GM13977 (cell line): ENCODE measurements around the gene SCN9A.
"Not testable (repeated sequence)": the region's sequence is repeated elsewhere in the genome, so short reads cannot be mapped to it uniquely, and the experiment has no call there.

Experiments used
- DNase-seq: peaks from one replicate; pipeline ENCODE4 v3.0.0; 2012; ENCODE audit warnings: low spot score
- CTCF ChIP-seq: IDR thresholded peaks from 2 replicates; pipeline ENCODE4 v1.5.1; 2012; ENCODE audit warnings: mild to moderate bottlenecking, control low read depth; ENCODE audit not compliant: insufficient read depth; ENCODE audit errors: extremely low read depth, missing control alignments
- in situ Hi-C: fragments of 300-500 bp; cut with MboI; formaldehyde crosslinking; loops from one replicate; pipeline ENCODE4 v1.12.0; 2022; ENCODE audit warnings: low sequenced_read_pairs, low pct_unique_long_range_greater_than_20kb, mixed read lengths, inconsistent platforms; ENCODE audit not compliant: unreplicated experiment

Gene SCN9A

GRCh38 chr2:166230024-166230723 is 145.6 kb downstream of the SCN9A start:
- TF ChIP-seq CTCF = no peak
- no peak for DNase-seq
- in situ Hi-C loops = no loop called here

GRCh38 chr2:166229678-166230023 is 146.1 kb downstream of the SCN9A start:
- in situ Hi-C loops = no loop called here
- TF ChIP-seq CTCF = no peak
- no peak for DNase-seq

- no peak for TF ChIP-seq CTCF
- in situ Hi-C loops = no loop called here
- DNase-seq = no peak
These were observed 151.5 kb downstream of the SCN9A start for GRCh38 chr2:166224197-166224596.

- no peak for DNase-seq
- in situ Hi-C loops = no loop called here
- no peak for TF ChIP-seq CTCF
These were observed 152.4 kb downstream of the SCN9A start for GRCh38 chr2:166223298-166223697.

- DNase-seq = no peak
- in situ Hi-C loops = no loop called here
These were observed 164.7 kb downstream of the SCN9A start for GRCh38 chr2:166211079-166211478.

GRCh38 chr2:166209944-166210343 is 165.8 kb downstream of the SCN9A start:
- DNase-seq, in situ Hi-C loops: not testable (repeated sequence)

More at GRCh38 chr2:166211079-166211478, 164.7 kb downstream of the SCN9A start:
- no peak for TF ChIP-seq CTCF

GRCh38 chr2:166209367-166209766 is 166.4 kb downstream of the SCN9A start:
- DNase-seq, in situ Hi-C loops: not testable (repeated sequence)

- DNase-seq, in situ Hi-C loops: not testable (repeated sequence)
These were observed 169.6 kb downstream of the SCN9A start for GRCh38 chr2:166206153-166206552.
